ENCODE results near the gene ARID3A. TPM values are rescaled to one million over a fixed set of nuclear protein-coding genes. Genes with fewer than 3 reads are reported as not detected.
"Not testable (repeated sequence)": the region's sequence is repeated elsewhere in the genome, so short reads cannot be mapped to it uniquely, and the experiment has no call there.

The ARID3A gene
- total and polyA plus RNA-seq, 12 donors, result 1.6 to 10.2 (median 7.4) TPM

DNA sequence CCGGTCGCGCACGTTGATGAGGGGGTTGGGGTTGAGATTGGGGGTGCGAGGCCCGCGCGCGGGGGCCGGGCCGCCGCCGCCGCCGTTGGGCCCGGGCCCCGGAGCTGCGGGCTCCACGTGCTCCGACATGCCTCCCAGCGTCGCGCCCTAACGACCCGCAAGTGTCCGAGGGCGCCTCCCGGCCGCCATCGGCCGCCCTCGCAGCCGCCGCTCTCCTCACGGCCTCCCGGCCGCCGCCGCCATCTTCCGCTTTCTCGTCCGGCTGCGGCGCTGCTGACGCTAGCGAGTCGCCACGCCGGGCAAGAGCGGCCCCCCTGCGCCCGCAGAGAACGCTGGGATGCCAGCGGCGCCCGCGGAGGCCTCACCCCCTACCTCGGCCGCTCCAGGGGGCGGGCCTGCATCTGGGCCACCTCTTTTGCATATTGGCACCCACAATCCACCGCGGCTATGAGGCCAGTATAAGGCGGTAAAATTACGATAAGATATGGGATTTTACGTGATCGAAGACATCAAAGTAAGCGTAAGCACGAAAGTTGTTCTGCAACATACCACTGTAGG, 95.1 kb downstream of the ARID3A start, which contains the start of gene TMEM259:
TSS of gene TMEM259 (minus strand) at position 256 of the 558 bp plus-strand sequence. CDS start at position 129, 127 bp downstream.
- Histone ChIP-seq H3K4me3 (peak within 1 kb of the TSS; percentile 62 to 99 (median 78)), H3K36me3 (replicated peaks in 1 of 2) (no peaks in the 10 kb centered on the region), H3K4me1 (replicated peaks in 1 of 2) (peaks cover 27 to 48% of the 10 kb centered on the region in 2 donors), H3K27ac (peak within 1 kb of the TSS; percentile 74 to 99 (median 90)), H3K27me3 (no peaks in the 10 kb centered on the region), H3K9me3 (replicated peaks in 1 of 3) (no peaks in the 10 kb centered on the region)
- WGBS, 4 donors, result 0% methylated on average over 14 to 68 of the region's 68 CpGs
- DNase-seq, result peak; percentile 97 to 99 (median 98)
- TF ChIP-seq CTCF (IDR thresholded peaks at IDR 0.05) (no peak), POLR2A (IDR thresholded peaks at IDR 0.05) (peak; percentile 64 to 86)
- intact Hi-C loops (cut with DNase I), result no loop called here

GRCh38 chr19:1023883-1024188, 98.0 kb downstream of the ARID3A start:
- H3K27ac ChIP-seq; DNase-seq; H3K4me3 ChIP-seq; H3K36me3 ChIP-seq (replicated peaks in 1 of 2); intact Hi-C loops (cut with DNase I); H3K9me3 ChIP-seq (replicated peaks in 1 of 3); H3K27me3 ChIP-seq: not testable (repeated sequence)
- 75 to 88% (median 83%) methylated on average over 5 of the region's 5 CpGs for WGBS, 4 donors
- H3K4me1 ChIP-seq (replicated peaks in 1 of 2), result peaks cover 10 to 26% of the 10 kb centered on the region in 2 donors

- not testable (repeated sequence) for H3K27ac ChIP-seq
- H3K4me1 ChIP-seq (replicated peaks in 1 of 2), result peaks cover 0 to 14% of the 10 kb centered on the region in 2 donors
Measured at GRCh38 chr19:1025080-1025479, 99.2 kb downstream of the ARID3A start.

More at GRCh38 chr19:1025080-1025479, 99.2 kb downstream of the ARID3A start:
- intact Hi-C loops (cut with DNase I); H3K27me3 ChIP-seq; H3K9me3 ChIP-seq (replicated peaks in 1 of 3); H3K36me3 ChIP-seq (replicated peaks in 1 of 2); H3K4me3 ChIP-seq; DNase-seq: not testable (repeated sequence)
- 79 to 95% (median 83%) methylated on average over 6 of the region's 6 CpGs for WGBS, 4 donors

Small RNAs within 50 kb of the gene (small RNA-seq; reads per million reads assigned to genes)
- gene RNU6-2, result 0.08 to 0.12 reads per million in 2 donors
- 0 reads per million in 2 donors for gene RNU6-9

Other genes with a start within 250 kb of the ARID3A start
- gene FSTL3, start 249.6 kb upstream of the ARID3A start, total RNA-seq, result 100 to 1,000 TPM in 7 of 9 donors, 10 to 100 TPM in 2; 87.4 to 464 (median 163) TPM
- gene FSTL3, start 249.6 kb upstream of the ARID3A start, polyA plus RNA-seq, result 100 to 1,000 TPM; 119 to 405 (median 225) TPM
- gene PRSS57, start 230.6 kb upstream of the ARID3A start, total RNA-seq, result under 1 TPM in 2 of 9 donors, not detected in 7; 0.22 to 0.51 TPM
- gene PRSS57, start 230.6 kb upstream of the ARID3A start, polyA plus RNA-seq, result under 1 TPM in 1 of 3 donors, not detected in 2; 0.13 TPM
- gene PALM, start 217.1 kb upstream of the ARID3A start, total RNA-seq, result 10 to 100 TPM in 8 of 9 donors, 1 to 10 TPM in 1; 8.4 to 63.3 (median 50.6) TPM
- 10 to 100 TPM in 2 of 3 donors, 1 to 10 TPM in 1; 3.9 to 72.2 (median 49.7) TPM for gene PALM, start 217.1 kb upstream of the ARID3A start, polyA plus RNA-seq
- under 1 TPM in 4 of 9 donors, not detected in 5; 0.06 to 0.43 (median 0.15) TPM for gene MISP, start 174.9 kb upstream of the ARID3A start, total RNA-seq
- under 1 TPM in 2 of 3 donors, not detected in 1; 0.08 to 0.10 TPM for gene MISP, start 174.9 kb upstream of the ARID3A start, polyA plus RNA-seq
- 100 to 1,000 TPM in 8 of 9 donors, 10 to 100 TPM in 1; 64.6 to 236 (median 162) TPM for gene PTBP1, start 128.6 kb upstream of the ARID3A start, total RNA-seq
- 100 to 1,000 TPM; 108 to 146 (median 128) TPM for gene PTBP1, start 128.6 kb upstream of the ARID3A start, polyA plus RNA-seq
- 1 to 10 TPM in 1 of 9 donors, under 1 TPM in 2, not detected in 6; 0.14 to 1.7 (median 0.32) TPM for gene PLPPR3, start 104.1 kb upstream of the ARID3A start, total RNA-seq
- under 1 TPM in 2 of 3 donors, not detected in 1; 0.08 to 0.10 TPM for gene PLPPR3, start 104.1 kb upstream of the ARID3A start, polyA plus RNA-seq
- under 1 TPM in 5 of 9 donors, not detected in 4; 0.11 to 0.87 (median 0.28) TPM for gene AZU1, start 98.2 kb upstream of the ARID3A start, total RNA-seq
- gene AZU1, start 98.2 kb upstream of the ARID3A start, polyA plus RNA-seq, result 1 to 10 TPM in 1 of 3 donors, under 1 TPM in 1, not detected in 1; 0.30 to 1.1 TPM
- gene PRTN3, start 85.0 kb upstream of the ARID3A start, total RNA-seq, result under 1 TPM in 2 of 9 donors, not detected in 7; 0.32 to 0.33 TPM
- gene PRTN3, start 85.0 kb upstream of the ARID3A start, polyA plus RNA-seq, result under 1 TPM in 2 of 3 donors, not detected in 1; 0.20 to 0.40 TPM
- gene ELANE, start 73.7 kb upstream of the ARID3A start, total RNA-seq, result 1 to 10 TPM in 2 of 9 donors, under 1 TPM in 2, not detected in 5; 0.48 to 2.2 (median 1.1) TPM
- gene ELANE, start 73.7 kb upstream of the ARID3A start, polyA plus RNA-seq, result 1 to 10 TPM in 2 of 3 donors, not detected in 1; 3.3 to 3.4 TPM
- 100 to 1,000 TPM in 3 of 9 donors, 10 to 100 TPM in 5, 1 to 10 TPM in 1; 1.2 to 176 (median 62.4) TPM for gene CFD, start 66.4 kb upstream of the ARID3A start, total RNA-seq
- gene CFD, start 66.4 kb upstream of the ARID3A start, polyA plus RNA-seq, result 100 to 1,000 TPM in 1 of 3 donors, 10 to 100 TPM in 1, under 1 TPM in 1; 0.92 to 466 (median 47.8) TPM
- 100 to 1,000 TPM in 1 of 9 donors, 10 to 100 TPM in 8; 11.9 to 101 (median 61.2) TPM for gene MED16, start 32.8 kb upstream of the ARID3A start, total RNA-seq
- gene MED16, start 32.8 kb upstream of the ARID3A start, polyA plus RNA-seq, result 100 to 1,000 TPM in 2 of 3 donors, 1 to 10 TPM in 1; 5.3 to 139 (median 127) TPM
- not detected for gene RNU6-9, start 32.6 kb upstream of the ARID3A start, total RNA-seq
- gene RNU6-9, start 32.6 kb upstream of the ARID3A start, polyA plus RNA-seq, result not detected
- gene R3HDM4, start 12.8 kb upstream of the ARID3A start, total RNA-seq, result 10 to 100 TPM in 8 of 9 donors, 1 to 10 TPM in 1; 8.9 to 40.5 (median 29.0) TPM
- 10 to 100 TPM; 19.8 to 59.5 (median 57.7) TPM for gene R3HDM4, start 12.8 kb upstream of the ARID3A start, polyA plus RNA-seq
- under 1 TPM in 2 of 9 donors, not detected in 7; 0.25 to 0.44 TPM for gene KISS1R, start 8.7 kb upstream of the ARID3A start, total RNA-seq
- gene KISS1R, start 8.7 kb upstream of the ARID3A start, polyA plus RNA-seq, result not detected
- gene WDR18, start 58.3 kb downstream of the ARID3A start, total RNA-seq, result 10 to 100 TPM; 24.2 to 78.7 (median 52.1) TPM
- 100 to 1,000 TPM in 1 of 3 donors, 10 to 100 TPM in 1, 1 to 10 TPM in 1; 5.4 to 140 (median 98.6) TPM for gene WDR18, start 58.3 kb downstream of the ARID3A start, polyA plus RNA-seq
- gene GRIN3B, start 74.4 kb downstream of the ARID3A start, total RNA-seq, result under 1 TPM in 3 of 9 donors, not detected in 6; 0.08 to 0.18 (median 0.14) TPM
- under 1 TPM in 1 of 3 donors, not detected in 2; 0.24 TPM for gene GRIN3B, start 74.4 kb downstream of the ARID3A start, polyA plus RNA-seq
- gene TMEM259, start 95.1 kb downstream of the ARID3A start, total RNA-seq, result 100 to 1,000 TPM in 8 of 9 donors, 10 to 100 TPM in 1; 94.1 to 308 (median 182) TPM
- 100 to 1,000 TPM in 2 of 3 donors, 10 to 100 TPM in 1; 79.4 to 743 (median 370) TPM for gene TMEM259, start 95.1 kb downstream of the ARID3A start, polyA plus RNA-seq
- not detected for gene RNU6-2, start 95.5 kb downstream of the ARID3A start, total RNA-seq
- gene RNU6-2, start 95.5 kb downstream of the ARID3A start, polyA plus RNA-seq, result not detected
- gene CNN2, start 100.6 kb downstream of the ARID3A start, total RNA-seq, result 10 to 100 TPM in 8 of 9 donors, 1 to 10 TPM in 1; 6.9 to 64.9 (median 42.3) TPM
- gene CNN2, start 100.6 kb downstream of the ARID3A start, polyA plus RNA-seq, result 10 to 100 TPM; 11.2 to 60.8 (median 52.5) TPM
- gene ABCA7, start 114.1 kb downstream of the ARID3A start, total RNA-seq, result 10 to 100 TPM in 7 of 9 donors, 1 to 10 TPM in 2; 4.0 to 23.2 (median 17.5) TPM
- gene ABCA7, start 114.1 kb downstream of the ARID3A start, polyA plus RNA-seq, result 100 to 1,000 TPM in 1 of 3 donors, 10 to 100 TPM in 1, 1 to 10 TPM in 1; 2.1 to 109 (median 28.7) TPM
- 10 to 100 TPM in 8 of 9 donors, 1 to 10 TPM in 1; 4.9 to 74.3 (median 31.5) TPM for gene ARHGAP45, start 141.1 kb downstream of the ARID3A start, total RNA-seq
- gene ARHGAP45, start 141.1 kb downstream of the ARID3A start, polyA plus RNA-seq, result 10 to 100 TPM in 2 of 3 donors, 1 to 10 TPM in 1; 1.6 to 75.4 (median 30.2) TPM
- gene POLR2E, start 169.3 kb downstream of the ARID3A start, total RNA-seq, result 100 to 1,000 TPM in 7 of 9 donors, 10 to 100 TPM in 2; 84.1 to 231 (median 164) TPM
- gene POLR2E, start 169.3 kb downstream of the ARID3A start, polyA plus RNA-seq, result 100 to 1,000 TPM in 2 of 3 donors, 10 to 100 TPM in 1; 74.7 to 132 (median 109) TPM
- gene GPX4, start 178.0 kb downstream of the ARID3A start, total RNA-seq, result 1,000 to 10,000 TPM in 1 of 9 donors, 100 to 1,000 TPM in 8; 332 to 1,424 (median 653) TPM
- 1,000 to 10,000 TPM in 2 of 3 donors, 100 to 1,000 TPM in 1; 420 to 1,267 (median 1,035) TPM for gene GPX4, start 178.0 kb downstream of the ARID3A start, polyA plus RNA-seq
- 100 to 1,000 TPM in 3 of 9 donors, 10 to 100 TPM in 6; 14.4 to 176 (median 65.2) TPM for gene SBNO2, start 248.2 kb downstream of the ARID3A start, total RNA-seq
- 100 to 1,000 TPM in 1 of 3 donors, 10 to 100 TPM in 2; 13.6 to 118 (median 84.2) TPM for gene SBNO2, start 248.2 kb downstream of the ARID3A start, polyA plus RNA-seq